GM12891 (cell line): ENCODE measurements around the gene UXS1.

Experiments
- PAX5 ChIP-seq: IDR thresholded peaks from 2 replicates; pipeline ENCODE4 v1.6.1; 2011; ENCODE audit warnings: low read length, moderate library complexity, mild to moderate bottlenecking; ENCODE audit not compliant: insufficient read depth, severe bottlenecking
- POLR2A ChIP-seq: IDR thresholded peaks from 2 replicates; pipeline ENCODE4 v1.6.1; 2011; ENCODE audit warnings: low read depth, low read length, control low read depth
- POLR2AphosphoS5 ChIP-seq: IDR thresholded peaks from 2 replicates; pipeline ENCODE4 v1.6.1; 2011; ENCODE audit warnings: low read depth, low read length, control low read depth
- TAF1 ChIP-seq: IDR thresholded peaks from 2 replicates; pipeline ENCODE4 v1.6.1; 2011; ENCODE audit warnings: low read depth, low read length, control low read depth

DNA sequence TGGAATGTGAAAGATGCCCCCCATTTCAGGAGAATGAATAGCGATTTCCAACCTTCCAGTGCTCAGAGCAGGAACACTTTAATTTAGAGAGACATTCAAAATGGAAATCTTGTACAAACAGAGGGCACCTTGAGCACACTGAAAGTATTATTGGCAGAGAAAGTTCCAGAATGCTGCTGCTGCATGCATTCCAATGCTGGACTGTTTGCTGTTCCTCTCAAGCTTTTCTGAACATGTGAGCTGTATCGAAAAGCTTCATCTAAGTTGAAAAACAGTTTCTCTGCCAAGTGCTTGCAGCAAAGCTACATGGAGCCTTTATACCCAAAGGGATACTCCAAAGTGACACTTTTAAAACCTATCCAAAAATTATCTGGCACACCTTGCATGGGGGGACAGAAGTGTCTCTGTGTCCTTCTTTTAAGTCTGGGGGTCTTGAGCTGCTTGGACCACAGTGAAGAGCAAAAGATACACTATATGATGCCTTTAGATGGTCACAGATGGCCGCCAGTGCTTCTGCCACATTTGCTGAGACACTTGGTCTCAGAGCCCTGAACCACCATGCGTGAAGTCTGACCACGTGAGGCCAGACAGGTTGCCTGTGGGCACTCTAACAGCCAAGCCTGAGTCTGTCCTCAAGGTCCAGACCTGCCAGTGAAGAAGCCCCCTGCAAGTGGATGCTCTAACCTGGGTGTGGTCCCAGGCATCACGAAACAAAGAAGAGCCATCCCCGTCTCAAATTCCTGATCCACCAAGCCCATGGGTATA is 18.8 kb downstream of the UXS1 start:
- TF ChIP-seq POLR2AphosphoS5 (no peak), TAF1 (no peak), POLR2A (no peak), PAX5 (no peak)
